Adipocyte (in vitro differentiated cells): ENCODE results near the gene FAM180B.
"Not testable (repeated sequence)": the region's sequence is repeated elsewhere in the genome, so short reads cannot be mapped to it uniquely, and the experiment has no call there.

ENCODE experiments used
- DNase-seq: peaks from one replicate; pipeline ENCODE4 v3.0.0-alpha.2; 2015; ENCODE audit warnings: low read depth
- H3K27me3 ChIP-seq: replicated peaks from 2 replicates; pipeline ENCODE4 v1.7.0; 2013; ENCODE audit warnings: mild to moderate bottlenecking, low read length, moderate library complexity; ENCODE audit not compliant: control insufficient read depth, insufficient read depth
- H3K36me3 ChIP-seq: 2 replicates; pipeline ENCODE4 v1.7.0; 2013; ENCODE audit warnings: low read length, mild to moderate bottlenecking, moderate library complexity; ENCODE audit not compliant: control insufficient read depth, insufficient read depth, severe bottlenecking
- H3K4me1 ChIP-seq: 2 replicates; pipeline ENCODE4 v1.7.0; 2013; ENCODE audit warnings: mild to moderate bottlenecking, low read length, moderate library complexity; ENCODE audit not compliant: control insufficient read depth, insufficient read depth
- H3K4me3 ChIP-seq: 2 replicates; pipeline ENCODE4 v1.7.0; 2013; ENCODE audit warnings: mild to moderate bottlenecking, low read length, moderate library complexity
- H3K9ac ChIP-seq: 2 replicates; pipeline ENCODE4 v1.7.0; 2013; ENCODE audit warnings: mild to moderate bottlenecking, low read length, moderate library complexity
- H3K9me3 ChIP-seq: 2 replicates; pipeline ENCODE4 v1.7.0; 2013; ENCODE audit warnings: mild to moderate bottlenecking, low read length, moderate library complexity; ENCODE audit not compliant: control insufficient read depth

The FAM180B gene

DNA sequence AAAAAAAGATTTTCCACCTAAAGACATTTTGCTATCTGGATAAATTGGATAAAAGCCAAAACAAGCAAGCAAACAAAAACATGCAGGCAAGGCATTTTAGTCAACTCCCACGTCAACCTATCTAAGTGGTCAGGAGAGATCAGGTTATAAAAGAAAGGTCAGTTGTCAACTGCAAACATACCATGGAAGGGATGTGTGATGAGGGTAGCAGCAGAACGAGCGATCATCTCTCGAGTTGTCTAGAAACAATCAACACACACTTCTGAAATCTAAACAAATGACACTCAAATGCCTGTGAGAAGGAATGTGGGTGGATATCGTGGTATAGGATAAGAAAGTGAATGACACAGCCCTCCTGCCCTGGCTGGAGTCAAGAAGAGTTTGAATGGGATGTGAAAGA lies 45.0 kb downstream of the FAM180B start:
- H3K4me1 ChIP-seq: no peaks in the 10 kb centered on the region
- H3K9me3 ChIP-seq: no peaks in the 10 kb centered on the region
- H3K36me3 ChIP-seq: peaks cover 80% of the 10 kb centered on the region
- H3K27me3 ChIP-seq: no peaks in the 10 kb centered on the region
- H3K9ac ChIP-seq: no peak overlapping the region
- no peak for DNase-seq
- no peak overlapping the region for H3K4me3 ChIP-seq

DNA sequence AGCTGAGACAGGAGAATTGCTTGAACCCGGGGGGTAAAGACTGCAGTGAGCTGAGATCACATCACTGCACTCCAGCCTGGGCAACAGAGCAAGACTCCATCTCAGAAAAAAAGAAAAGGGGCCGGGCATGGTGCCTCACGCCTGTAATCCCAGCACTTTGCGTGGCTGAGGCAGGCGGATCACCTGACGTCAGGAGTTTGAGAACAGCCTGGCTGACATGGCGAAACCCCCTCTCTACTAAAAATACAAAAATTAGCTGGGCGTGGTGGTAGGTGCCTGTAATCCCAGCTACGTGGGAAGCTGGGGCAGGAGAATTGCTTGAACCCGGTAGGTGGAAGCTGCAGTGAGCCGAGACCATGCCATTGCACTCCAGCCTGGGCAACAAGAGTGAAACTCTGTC lies 49.9 kb downstream of the FAM180B start:
- not testable (repeated sequence) for H3K4me3 ChIP-seq

More for the DNA sequence above, 49.9 kb downstream of the FAM180B start:
- not testable (repeated sequence) for H3K9ac ChIP-seq, DNase-seq, H3K9me3 ChIP-seq, H3K27me3 ChIP-seq
- Histone ChIP-seq H3K36me3 (peaks cover 62% of the 10 kb centered on the region), H3K4me1 (peaks cover 21% of the 10 kb centered on the region)
